ENCODE data around the gene IP6K1. TPM values are rescaled to one million over a fixed set of nuclear protein-coding genes. Genes with fewer than 3 reads are reported as not detected.
"Not testable (repeated sequence)": the region's sequence is repeated elsewhere in the genome, so short reads cannot be mapped to it uniquely, and the experiment has no call there.

IP6K1 gene
- total RNA-seq, 1 donor, result 82.4 TPM

DNA sequence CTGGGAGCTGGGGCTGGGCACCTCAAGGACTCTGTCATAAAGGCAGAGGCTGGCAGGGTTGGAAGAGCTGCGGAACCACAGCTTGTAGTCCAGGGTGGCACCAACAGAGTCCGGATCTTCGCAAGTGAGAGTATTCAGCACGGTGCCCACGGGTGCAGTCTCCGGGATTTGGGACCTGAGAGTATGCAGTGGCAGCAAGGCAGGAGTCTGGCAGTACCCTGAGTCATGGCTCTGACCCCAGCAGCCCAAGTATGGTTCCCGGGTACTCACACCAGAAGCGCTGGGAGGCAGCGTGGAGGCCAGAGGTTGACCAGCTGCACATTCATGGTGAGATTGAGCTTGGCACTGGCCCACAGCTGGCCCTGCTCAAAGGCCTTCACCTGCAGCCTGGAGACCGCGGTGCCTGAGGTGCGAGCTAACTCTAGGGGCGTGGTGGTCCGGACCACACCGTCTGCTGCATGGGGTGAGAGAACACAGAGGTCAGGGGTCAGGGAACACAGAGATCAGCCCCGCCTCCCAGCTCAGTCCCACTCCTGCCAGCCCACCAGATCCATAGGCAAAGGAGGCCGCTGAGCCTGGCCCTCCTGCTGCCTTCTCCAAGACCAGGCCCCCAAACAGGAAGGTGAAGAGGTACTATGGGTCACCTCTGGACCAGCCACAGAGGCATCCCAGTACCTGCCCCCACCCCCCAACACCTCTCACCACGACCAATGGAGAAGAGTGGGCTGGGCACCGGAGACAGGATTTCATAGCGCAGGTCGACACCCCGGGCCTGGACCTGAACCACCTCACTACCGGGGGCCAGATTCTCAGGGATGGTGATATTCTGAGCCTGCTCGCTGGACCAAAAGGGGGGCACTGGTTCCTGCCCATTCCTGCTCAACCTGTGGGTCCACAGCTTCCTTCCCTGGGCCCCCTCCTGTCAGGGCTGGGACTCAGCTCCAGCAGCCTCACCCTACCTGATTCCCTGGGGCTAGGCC, 8.9 kb upstream of the IP6K1 start:
- no peak for DNase-seq (ENCODE audit: low read depth in 2 of 3, low spot score in 2 of 3)

DNA sequence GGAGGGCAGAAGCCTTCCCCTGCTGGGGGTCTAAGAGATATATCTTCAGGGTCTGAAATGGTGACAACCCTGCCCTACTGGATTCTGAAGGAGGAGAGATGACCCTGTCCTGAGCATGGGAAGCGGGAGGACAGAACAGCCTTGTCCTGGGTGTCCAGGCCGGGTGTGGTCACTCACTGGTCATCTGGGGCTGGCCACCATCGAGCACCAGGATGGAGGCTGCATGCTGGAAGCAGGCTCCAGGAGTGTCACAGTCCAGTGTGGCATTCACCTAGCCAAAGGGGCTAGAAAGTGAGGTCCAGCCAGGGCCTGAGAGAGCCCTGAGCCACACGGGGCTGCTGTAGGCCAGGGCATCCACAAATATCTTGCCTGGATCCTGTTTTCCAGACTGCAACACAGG, 8.1 kb upstream of the IP6K1 start:
- no peak for DNase-seq (ENCODE audit: low read depth in 2 of 3, low spot score in 2 of 3)

- DNase-seq (ENCODE audit: low read depth in 2 of 3, low spot score in 2 of 3), result no peak
Measured at GRCh38 chr3:49793486-49794085, 7.2 kb upstream of the IP6K1 start.

DNA sequence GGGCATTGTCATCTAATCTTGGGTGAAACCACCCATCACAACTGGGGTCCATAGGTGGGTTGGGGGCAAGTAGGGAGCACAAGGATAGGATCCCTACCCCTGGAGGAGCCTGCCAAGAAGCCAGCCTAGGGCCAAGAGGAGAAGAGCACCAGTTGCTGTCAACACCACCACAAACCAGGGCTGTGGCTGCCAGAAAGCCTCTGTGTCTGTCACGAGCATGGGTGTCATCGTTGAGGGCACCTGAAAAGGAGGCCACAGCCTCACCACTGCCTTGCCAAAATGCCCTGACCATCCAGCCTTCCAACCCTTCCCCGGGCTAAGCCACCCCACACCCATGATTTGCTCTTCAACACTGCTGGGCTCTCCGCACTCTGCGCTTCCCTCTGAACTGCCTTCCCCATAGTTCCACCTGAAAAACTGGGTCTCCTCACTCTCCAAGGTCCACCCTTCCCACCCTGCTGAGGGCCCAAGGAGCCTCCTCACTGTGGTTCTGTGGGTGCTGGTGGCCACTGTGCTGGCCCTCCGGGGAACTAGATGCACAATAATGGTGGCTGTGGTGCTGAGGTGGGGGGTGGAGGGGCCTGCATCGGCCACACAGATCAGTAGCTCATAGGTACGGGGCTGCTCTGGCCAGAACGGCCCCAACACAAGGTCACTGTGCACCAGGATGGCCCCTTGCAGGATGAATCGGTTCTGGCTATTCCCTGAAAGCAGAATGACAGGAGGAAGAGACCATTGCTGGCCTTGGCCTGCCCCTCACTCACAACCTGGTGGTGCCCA, 6.2 kb upstream of the IP6K1 start:
- no peak for DNase-seq (ENCODE audit: low read depth in 2 of 3, low spot score in 2 of 3)

DNA sequence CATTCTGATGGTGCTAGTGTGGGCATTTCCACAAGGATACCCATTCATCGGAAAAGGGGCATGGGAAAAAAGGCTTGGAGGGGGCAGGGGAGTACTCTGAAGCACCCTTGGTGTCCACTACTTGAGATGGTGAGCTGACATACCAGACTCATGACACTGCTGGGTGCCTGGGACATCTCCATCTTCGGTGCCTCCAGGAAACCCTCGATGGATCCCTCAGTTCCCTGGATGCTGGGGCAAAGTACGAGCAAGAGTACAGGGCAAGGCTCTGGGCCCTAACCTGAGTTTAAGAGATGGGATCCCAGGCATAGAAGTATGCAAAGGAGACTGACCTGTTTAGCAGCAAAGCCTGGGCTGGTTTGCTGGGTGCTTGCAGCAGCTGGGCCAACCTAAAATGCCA, 5.2 kb upstream of the IP6K1 start:
- DNase-seq (ENCODE audit: low read depth in 2 of 3, low spot score in 2 of 3), result no peak

DNA sequence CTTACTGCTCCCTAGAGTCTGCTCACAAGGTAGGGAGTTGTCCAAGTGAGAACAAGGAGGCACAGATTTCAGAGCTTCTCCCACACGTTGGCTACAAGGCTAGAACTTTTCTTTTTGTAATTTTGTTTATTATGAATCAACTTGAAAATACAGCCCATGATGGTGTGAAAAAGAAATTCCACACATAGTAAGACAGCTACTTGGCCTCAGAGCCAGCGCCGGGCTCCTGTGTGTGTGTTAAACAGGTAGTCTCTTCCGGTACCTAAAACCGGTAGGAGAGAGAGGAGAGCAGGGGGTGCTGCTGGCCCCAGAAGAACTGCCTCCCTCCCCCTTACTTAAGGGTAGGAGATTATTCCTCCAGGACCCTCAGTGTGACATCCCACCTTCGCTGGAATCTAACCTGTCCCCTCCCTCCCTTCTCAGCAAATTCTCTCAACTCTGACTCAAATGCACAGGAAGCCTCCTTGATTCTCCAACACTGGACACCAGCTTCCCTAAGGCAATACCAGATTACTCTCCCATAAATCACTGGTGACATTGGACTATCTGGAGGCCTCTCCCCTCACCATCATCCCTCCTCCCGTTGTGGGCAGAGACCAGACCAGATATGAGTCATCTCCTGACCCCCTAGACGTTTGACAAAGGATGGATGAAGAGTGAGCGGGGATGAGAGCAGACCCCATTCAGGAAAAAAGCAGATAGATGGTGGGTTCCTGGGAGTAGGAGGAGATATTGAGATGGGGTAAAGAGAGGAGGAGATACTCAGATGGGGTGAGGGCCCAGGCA, 4.5 kb upstream of the IP6K1 start:
- DNase-seq (ENCODE audit: low read depth in 2 of 3, low spot score in 2 of 3), result no peak

DNA sequence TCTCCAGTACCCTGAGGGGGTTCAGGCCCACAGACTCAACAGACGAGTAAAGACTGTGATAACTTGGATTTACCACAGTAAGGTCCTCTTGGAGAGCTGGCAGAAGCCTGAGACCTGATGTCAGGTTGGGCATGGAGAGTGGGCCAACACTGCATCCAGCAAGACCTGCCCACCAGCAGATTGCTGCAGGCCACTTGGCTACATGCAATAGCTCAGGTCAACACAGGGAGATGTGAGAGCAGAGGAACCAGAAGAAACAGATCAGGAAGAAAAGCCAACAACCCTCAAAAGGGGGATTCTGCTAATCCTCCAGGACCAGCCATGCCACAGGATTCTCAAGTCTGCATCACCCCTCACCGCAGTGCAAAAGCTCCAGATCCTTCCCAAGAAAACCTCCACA, 1.7 kb upstream of the IP6K1 start:
- DNase-seq (ENCODE audit: low read depth in 2 of 3, low spot score in 2 of 3), result no peak

GRCh38 chr3:49787536-49787935, 1.2 kb upstream of the IP6K1 start:
- DNase-seq (ENCODE audit: low read depth in 2 of 3, low spot score in 2 of 3), result no peak

GRCh38 chr3:49787182-49787464, 781 bp upstream of the IP6K1 start:
- no peak for DNase-seq (ENCODE audit: low read depth in 2 of 3, low spot score in 2 of 3)

DNA sequence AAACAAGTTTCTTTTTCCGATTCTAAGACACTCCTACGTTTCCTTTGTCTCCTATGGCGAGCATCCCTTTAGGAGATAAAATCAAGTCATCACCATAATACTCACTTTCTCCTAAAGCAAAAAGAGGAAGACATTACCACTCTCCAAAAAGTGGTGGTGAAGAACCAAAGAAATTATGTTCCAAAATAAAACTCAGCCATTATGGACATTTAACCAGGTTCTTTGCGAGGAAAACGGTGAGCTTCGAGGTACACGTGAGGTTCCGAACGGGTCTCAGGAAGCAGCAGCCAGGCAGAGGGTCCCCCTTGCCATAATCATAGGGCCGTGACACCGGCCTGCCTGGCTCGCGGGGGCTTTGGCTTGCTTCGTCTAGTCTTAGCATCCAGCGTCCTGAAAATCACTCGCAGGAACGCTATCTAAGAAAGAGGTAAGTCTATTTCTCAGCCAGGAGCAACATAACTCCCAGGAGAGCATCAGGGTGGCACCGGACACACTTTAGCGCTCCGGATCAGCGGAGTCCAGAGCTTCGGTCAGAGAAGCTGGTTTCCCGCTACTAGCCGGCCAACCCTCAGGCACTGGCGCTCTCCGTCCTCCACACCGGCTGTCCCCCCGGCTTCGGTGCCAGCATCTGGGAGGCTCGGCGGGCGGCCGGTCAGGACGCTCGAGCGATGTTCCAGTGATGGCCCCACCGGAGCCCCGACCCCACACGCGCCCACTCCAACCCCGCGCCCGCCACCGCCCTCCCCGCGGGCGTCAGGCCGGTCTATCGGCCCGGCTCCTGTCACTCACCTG, 581 bp downstream of the IP6K1 start:
- peak in 2 of 3 donors; percentile 40 to 53 for DNase-seq (ENCODE audit: low read depth in 2 of 3, low spot score in 2 of 3)

DNA sequence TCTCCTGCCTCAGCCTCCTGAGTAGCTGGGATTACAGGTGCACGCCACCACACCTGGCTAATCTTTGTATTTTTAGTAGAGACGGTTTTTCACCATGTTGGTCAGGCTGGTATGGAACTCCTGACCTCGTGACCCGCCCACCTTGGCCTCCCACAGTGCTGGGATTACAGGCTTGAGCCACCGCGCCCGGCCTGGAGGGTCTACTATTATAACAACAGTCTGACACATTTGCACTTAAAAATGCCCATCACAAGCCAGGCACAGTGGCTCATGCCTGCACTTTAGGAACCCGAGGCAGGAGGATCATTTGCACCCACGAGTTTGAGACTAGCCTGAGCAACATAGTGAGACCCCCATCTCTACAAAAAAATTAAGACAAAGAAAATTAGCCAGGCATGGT, 4.1 kb downstream of the IP6K1 start:
- DNase-seq (ENCODE audit: low read depth in 2 of 3, low spot score in 2 of 3), result not testable (repeated sequence)

- DNase-seq (ENCODE audit: low read depth in 2 of 3, low spot score in 2 of 3), result no peak
Measured at GRCh38 chr3:49781415-49782199, 4.7 kb downstream of the IP6K1 start.

- not testable (repeated sequence) for DNase-seq (ENCODE audit: low read depth in 2 of 3, low spot score in 2 of 3)
Measured at GRCh38 chr3:49780975-49781365, 5.4 kb downstream of the IP6K1 start.

DNA sequence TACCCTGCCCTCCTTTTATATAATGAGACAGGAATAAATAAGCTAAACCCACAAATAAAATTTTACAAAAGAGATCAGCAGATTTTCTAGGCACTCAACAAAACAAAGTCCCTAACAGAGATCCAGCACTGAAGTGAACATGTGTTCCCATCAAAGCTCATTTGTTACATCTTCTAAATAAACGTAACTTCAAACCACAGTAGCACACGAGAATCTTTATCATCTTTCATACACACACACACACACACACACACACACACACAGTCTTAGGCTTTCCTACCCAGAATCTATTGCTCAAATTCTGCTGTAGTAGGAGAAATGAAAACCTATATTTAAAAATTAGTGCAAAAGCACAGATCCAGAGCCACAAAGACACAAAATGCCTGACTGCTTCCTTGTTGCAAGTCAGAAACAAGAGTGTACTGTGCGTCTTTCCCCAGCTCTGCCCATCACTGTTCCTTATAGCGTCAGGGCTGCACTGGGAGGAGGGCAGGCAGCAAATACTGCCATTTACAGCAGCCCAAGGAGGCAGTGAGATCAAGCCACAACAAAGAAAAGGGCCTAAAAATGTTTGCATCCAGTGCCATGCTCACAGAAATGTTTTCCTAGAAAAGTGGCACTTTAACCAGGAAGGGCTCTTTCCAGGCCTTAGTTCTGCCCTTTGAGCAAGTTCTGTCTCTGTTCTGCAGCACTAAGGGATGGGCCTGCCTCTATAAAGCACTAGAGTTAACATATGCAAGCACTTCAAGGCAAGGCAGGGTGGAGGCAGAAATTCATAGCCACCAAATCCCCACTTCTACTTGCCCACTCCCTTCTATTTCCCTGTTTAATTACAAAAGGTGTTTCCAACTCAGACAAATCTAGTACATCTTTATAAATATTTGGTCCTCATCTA, 6.0 kb downstream of the IP6K1 start:
- DNase-seq (ENCODE audit: low read depth in 2 of 3, low spot score in 2 of 3), result no peak

- no peak for DNase-seq (ENCODE audit: low read depth in 2 of 3, low spot score in 2 of 3)
Measured at GRCh38 chr3:49779358-49780079, 6.8 kb downstream of the IP6K1 start.

GRCh38 chr3:49776101-49776500, 10.2 kb downstream of the IP6K1 start:
- not testable (repeated sequence) for DNase-seq (ENCODE audit: low read depth in 2 of 3, low spot score in 2 of 3)

DNA sequence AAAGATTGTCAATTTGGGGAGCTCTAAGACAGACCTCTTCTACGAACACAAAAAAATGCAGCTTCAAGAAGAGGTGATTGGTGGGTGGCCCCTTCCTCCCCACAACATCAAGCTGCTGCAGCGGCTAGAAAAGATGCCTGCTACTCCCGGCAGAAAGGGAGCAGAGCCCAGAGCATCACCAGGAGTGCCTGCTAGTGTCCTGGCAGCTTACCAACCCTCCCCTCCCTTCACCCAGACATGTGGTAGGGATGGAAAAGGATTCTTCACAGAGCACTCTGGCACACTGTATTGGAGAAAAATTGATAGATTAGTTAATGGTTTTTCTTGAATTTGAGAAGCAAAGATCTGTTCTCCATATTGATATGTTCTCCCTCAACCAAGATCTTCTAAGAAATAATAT, 10.8 kb downstream of the IP6K1 start:
- no peak for DNase-seq (ENCODE audit: low read depth in 2 of 3, low spot score in 2 of 3)

DNA sequence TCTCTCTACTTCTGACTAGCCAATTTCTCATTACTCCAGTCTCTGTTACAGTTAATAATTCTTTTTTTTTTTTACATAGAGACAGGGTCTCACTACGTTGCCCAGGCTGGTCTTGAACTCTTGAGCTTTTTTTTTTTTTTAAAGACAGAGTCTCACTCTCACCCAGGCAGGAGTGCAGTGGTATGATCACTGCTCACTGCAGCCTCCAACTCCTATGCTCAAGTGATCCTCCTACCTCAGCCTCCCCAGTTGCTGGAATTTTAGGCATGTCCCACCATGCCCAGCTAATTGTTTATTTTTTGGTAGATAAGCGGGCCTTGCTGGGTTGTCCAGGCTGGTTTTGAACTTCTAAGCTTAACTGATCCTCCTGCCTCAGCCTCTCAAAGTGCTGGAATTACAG, 13.6 kb downstream of the IP6K1 start:
- no peak for DNase-seq (ENCODE audit: low read depth in 2 of 3, low spot score in 2 of 3)
